NCI-H2227 (cell line): Measurements from ENCODE around the gene CORIN.

ENCODE experiments used
- DNase-seq: peaks from one replicate; lab custom pipeline; 2025; ENCODE audit not compliant: unreplicated experiment; lab: John Stamatoyannopoulos, UW

CORIN gene

DNA sequence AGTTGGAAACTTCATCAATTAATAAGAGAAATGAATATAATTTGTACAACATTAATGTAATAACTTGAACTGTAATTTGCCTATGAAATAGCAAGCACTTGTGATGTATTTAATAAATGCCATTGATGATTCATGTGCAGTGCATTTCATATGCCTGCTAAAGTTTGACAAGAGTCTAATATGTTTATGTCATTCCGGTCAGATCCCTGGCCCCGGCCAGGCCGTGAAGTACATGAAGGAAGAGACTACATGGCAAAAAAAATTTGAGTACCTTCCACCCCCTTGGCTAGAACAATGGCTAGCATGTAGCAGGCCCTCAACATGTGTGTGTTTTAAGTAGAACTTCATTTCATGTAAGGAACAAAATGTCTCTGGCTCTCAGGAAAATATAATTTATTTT lies 191.5 kb downstream of the CORIN start:
- no peak for DNase-seq

- no peak for DNase-seq
Observed at GRCh38 chr4:47643845-47644244, 194.0 kb downstream of the CORIN start.

- DNase-seq, result no peak
Observed at GRCh38 chr4:47642985-47643760, 194.7 kb downstream of the CORIN start.

DNA sequence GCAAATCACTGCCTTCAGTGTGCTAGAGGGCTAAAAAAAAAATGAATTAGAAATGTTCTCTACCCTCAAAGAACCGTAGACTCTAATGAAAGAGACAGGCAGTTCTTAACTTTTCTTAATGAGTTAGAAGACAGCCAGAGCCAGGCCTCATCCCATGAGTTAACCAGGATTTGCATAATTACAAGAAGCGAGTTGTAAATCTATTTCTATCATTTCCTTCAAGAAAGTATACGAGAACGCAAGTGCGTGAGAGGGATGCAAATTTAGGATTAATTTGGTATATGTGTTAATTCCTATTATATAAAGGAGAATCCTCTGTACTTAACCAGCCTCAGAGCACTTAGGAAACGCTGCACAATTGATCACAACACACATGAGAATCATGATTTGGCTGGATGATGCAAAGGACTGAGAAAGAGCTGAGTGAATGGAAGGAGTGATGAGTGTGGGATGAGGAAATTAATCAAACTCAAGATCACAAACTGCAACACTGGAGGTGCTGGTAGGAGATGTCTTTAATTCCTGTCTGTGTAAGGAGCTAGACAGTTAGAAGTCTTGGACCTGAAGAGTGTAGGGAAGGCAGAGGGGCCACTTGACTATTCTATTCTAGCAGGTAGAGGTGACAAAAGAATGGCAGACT lies 195.6 kb downstream of the CORIN start:
- DNase-seq, result no peak

DNA sequence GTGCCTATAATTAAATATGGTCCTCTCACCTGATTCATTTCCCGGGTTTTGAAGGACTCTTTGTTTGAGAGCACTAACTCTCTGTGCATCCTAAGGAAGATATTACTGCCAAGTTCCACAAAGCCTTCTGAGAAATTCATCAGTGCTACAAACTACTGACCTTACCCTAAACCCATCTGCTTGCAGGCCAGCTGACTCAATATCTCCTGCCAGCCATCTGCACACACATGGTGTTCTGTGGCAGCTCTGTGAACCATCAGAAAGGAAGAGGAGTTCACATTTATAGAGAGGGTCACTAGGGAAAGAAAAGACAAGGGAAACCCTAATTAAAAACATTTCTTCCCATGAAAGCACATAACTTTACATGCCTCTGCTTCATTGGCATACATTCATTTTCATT lies 196.1 kb downstream of the CORIN start:
- DNase-seq, result no peak

DNA sequence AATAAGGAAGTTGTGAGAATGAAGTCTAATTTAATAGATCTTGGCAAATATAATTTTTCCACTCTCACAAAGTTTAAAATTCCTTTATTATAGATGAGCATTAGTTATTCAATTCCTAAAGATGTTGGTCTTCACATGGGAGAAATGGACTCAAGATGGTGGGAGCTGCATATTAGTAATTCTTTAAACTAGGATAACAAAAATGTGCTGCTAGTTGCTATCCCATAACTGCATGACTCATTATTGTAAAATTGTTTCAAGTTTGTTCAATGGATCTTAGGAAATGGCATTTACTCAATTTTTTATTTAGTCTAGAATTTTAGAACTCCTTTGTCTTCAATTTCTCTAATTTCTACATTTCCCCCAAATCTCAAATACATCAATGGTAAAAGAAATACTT lies 197.0 kb downstream of the CORIN start:
- no peak for DNase-seq

DNA sequence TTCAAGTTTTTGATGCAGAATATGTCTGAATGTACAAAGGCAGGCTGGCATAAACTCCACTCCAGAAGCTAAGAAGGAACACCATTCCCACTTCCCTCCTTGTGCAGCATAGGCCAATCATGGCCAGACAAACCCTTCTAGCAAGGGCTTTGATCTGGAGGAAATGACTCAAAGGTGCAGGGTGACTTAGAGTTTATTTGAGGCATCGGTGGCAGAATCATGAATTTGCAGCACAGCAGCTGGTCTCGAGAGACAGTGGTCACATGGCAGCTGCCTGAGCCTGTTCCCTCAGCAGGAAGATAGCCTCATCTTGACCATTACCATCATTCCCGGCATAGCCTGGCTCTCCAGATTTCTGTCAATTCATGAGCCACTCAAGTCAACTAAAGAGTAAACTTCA lies 198.3 kb downstream of the CORIN start:
- DNase-seq, result no peak

GRCh38 chr4:47631161-47631560 lies 206.7 kb downstream of the CORIN start:
- no peak for DNase-seq

DNA sequence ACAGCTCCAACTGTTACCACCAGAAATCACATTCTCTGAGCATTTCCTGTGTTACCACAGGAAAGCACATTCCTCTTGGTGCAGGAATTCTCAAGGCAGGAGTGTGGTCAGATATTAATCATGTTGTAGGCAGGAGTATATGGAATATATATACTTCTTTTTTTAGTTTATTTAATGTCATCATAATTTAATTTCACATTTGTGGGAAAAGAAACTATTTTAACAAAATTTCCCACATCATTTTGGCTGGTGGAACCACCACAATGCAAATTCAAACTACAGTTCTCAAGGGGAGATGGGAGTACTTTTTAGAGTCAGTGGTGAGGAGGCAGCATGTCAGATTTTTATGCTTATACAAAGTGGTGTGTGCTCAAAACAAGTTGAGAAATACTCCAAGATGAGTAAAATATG lies 213.8 kb downstream of the CORIN start:
- DNase-seq, result no peak

DNA sequence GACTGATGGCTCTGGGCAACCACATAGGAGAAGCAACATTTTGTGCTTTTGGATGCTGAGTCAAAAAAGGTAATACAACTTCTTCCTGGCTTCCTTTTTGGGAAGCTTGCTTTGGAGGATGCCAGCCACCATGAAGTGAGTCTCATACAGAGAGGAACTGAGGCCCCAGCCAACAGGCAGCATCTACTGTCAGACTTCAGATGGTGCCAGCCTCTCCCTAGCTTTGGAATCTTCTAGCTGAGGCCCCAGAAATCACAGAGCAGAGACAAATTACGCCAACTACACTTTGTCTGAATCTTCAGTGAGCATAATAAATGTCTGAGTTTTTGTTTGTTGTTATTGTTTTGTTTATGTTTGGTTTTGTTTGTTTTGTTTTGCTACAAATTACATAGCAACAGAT lies 216.7 kb downstream of the CORIN start:
- DNase-seq, result no peak

- no peak for DNase-seq
Observed at GRCh38 chr4:47619691-47620090, 218.2 kb downstream of the CORIN start.

- DNase-seq, result no peak
Observed at GRCh38 chr4:47617607-47618006, 220.3 kb downstream of the CORIN start.

DNA sequence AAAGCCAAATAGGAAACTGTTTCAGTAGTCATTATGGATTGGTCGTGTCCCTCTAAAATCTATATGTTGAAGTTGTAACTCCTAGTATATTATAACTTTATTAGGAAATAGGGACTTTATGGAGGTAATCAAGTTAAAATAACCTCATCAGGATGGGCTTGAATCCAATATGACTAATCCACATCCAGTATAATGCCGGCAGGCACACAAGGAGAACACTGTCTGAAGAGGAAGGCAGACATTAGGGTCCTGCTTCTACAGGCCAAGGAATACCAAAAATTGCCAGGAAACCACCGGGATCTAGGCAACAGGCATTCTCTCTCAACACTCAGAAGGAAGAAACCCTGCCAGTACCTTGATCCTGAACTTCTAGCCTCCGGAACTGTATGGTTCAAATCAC lies 222.5 kb downstream of the CORIN start:
- DNase-seq, result no peak

GRCh38 chr4:47612116-47613023 lies 225.5 kb downstream of the CORIN start:
- DNase-seq, result no peak

DNA sequence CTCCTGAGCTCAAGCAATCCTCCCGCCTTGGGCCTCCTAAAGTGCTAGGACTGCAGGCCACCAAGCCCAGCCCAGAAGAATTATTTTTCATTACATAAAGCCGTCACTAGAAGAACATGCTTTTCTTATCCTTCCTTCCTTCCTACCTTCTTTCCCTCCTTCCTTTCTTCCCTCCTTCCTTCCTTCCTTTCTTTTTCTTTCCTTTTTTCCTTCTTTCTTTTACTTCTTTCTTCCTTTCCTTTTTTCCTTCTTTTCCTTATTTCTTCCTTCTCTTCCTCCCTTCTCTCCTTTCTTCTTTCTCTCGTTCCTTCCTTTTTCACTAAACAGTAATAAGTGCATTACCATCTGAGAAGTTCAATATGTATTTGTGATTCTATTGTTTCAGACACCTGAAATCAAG lies 231.4 kb downstream of the CORIN start:
- no peak for DNase-seq

GRCh38 chr4:47598896-47599295 lies 239.0 kb downstream of the CORIN start:
- no peak for DNase-seq

GRCh38 chr4:47598320-47598719 lies 239.5 kb downstream of the CORIN start:
- DNase-seq, result no peak

DNA sequence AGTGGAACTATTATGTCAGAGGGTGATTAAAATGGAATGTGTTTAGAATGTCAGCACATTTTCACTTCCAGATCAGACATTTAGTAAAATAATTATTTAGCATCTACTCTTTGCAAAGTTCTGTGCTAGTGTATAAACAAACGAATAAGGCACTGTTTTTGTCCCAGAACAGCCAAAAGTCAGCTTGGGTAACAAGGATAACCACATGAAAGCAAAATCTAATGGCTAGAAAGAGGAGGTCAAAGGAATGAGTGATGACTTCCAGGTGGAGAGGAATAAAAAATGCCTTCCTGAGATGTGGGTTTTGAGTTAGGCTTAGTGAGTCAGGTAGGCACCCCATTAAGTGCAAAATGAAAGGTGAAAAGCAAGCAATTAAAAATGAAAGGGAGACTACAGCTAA lies 240.2 kb downstream of the CORIN start:
- no peak for DNase-seq

- DNase-seq, result no peak
Observed at GRCh38 chr4:47590325-47590724, 247.5 kb downstream of the CORIN start.

GRCh38 chr4:47579235-47579634 lies 258.6 kb downstream of the CORIN start:
- no peak for DNase-seq

- DNase-seq, result no peak
Observed at GRCh38 chr4:47577779-47578553, 259.9 kb downstream of the CORIN start.
